ENCODE results near the gene WSB1.

DNA sequence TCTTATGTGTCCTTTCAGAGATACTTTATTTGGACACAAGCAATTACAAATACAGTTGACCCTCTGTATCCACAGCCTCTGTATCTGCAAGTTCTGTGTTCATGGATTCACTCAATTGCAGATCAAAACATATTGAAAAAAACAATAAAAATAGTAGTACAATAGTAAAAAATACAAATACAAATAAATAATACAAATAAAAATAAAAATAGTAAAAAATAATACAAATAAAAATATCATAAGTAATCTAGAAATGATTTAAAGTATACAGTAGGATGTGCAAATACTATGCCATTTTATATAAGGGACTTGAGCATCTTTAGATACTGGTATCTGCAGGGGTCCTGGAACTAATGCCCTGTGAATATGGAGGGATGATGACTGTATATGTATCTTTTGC lies 47.4 kb upstream of the WSB1 start:
- TF ChIP-seq, protein P1, sequence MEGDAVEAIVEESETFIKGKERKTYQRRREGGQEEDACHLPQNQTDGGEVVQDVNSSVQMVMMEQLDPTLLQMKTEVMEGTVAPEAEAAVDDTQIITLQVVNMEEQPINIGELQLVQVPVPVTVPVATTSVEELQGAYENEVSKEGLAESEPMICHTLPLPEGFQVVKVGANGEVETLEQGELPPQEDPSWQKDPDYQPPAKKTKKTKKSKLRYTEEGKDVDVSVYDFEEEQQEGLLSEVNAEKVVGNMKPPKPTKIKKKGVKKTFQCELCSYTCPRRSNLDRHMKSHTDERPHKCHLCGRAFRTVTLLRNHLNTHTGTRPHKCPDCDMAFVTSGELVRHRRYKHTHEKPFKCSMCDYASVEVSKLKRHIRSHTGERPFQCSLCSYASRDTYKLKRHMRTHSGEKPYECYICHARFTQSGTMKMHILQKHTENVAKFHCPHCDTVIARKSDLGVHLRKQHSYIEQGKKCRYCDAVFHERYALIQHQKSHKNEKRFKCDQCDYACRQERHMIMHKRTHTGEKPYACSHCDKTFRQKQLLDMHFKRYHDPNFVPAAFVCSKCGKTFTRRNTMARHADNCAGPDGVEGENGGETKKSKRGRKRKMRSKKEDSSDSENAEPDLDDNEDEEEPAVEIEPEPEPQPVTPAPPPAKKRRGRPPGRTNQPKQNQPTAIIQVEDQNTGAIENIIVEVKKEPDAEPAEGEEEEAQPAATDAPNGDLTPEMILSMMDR (IDR thresholded peaks at IDR 0.05; ENCODE audit: insufficient read depth, low read length, poor library complexity, severe bottlenecking), result no peak
- TF ChIP-seq EZH2phosphoT487 (conservative IDR thresholded peaks at IDR 0.05; ENCODE audit: low read length), result no peak
